Measurements from ENCODE around the gene FILIP1L. TPM values are rescaled to one million over a fixed set of nuclear protein-coding genes. Genes with fewer than 3 reads are reported as not detected.

The FILIP1L gene
- total and polyA plus RNA-seq, 2 of the 4 experiments (the other 2 are of a cell fraction): 11.5 to 19.9 TPM

GRCh38 chr3:100042166-100042981 lies 71.9 kb downstream of the FILIP1L start:
- peak overlapping the region; percentile 86 for H4K5ac ChIP-seq (ENCODE audit: low read depth, low read length)
- H3K9me3 ChIP-seq (ENCODE audit: control insufficient read depth, insufficient read depth, low read length): no peaks in the 10 kb centered on the region
- ATAC-seq (ENCODE audit: low read depth): peak; percentile 30
- H2AFZ ChIP-seq (replicated peaks; ENCODE audit: low read length, poor library complexity): no peak overlapping the region
- peak overlapping the region; percentile 90 for H3K27ac ChIP-seq (ENCODE audit: insufficient read depth, low read length)
- peaks cover 8% of the 10 kb centered on the region for H3K9me1 ChIP-seq (ENCODE audit: insufficient read depth, low read length)
- in situ Hi-C loops (cut with MboI; ENCODE audit: low sequenced_read_pairs): no loop called here
- H3K56ac ChIP-seq (ENCODE audit: extremely low read depth, insufficient read depth, low read length): peak overlapping the region; percentile 87
- H4K8ac ChIP-seq (ENCODE audit: low read depth in 2 of 2, low read length in 2 of 2): peak overlapping the region; percentile 82 to 96
- peak overlapping the region; percentile 98 for H2BK120ac ChIP-seq (ENCODE audit: low read depth, low read length)
- ChIA-PET POLR2A (ENCODE audit: unreplicated experiment) (interaction anchor here (1.0 to 1.6 kb wide), 3 partner anchors 10 to 218 kb away, joined by 3 to 4 read pairs (median 3); partner anchors contain the start of gene TBC1D23), CTCF (interaction anchor here (0.6 to 1.9 kb wide), 4 partner anchors 13 to 356 kb away, joined by 3 to 7 read pairs (median 4); no protein-coding TSS in a partner anchor)
- no peaks in the 10 kb centered on the region for H4K20me1 ChIP-seq (ENCODE audit: insufficient read depth, low read length)
- H2AK9ac ChIP-seq (replicated peaks; ENCODE audit: low read depth, low read length, poor library complexity): peak overlapping the region; percentile 38
- peak overlapping the region; percentile 35; the same call in 1 of the 2 replicates for H3K9ac ChIP-seq (ENCODE audit: low read depth, low read length)
- no peak for TF ChIP-seq MAZ (IDR thresholded peaks at IDR 0.05; ENCODE audit: borderline replicate concordance, low read depth, low read length)
- TF ChIP-seq RCOR1 (IDR thresholded peaks at IDR 0.05; ENCODE audit: insufficient replicate concordance, low read length): no peak
- TF ChIP-seq MXI1 (IDR thresholded peaks at IDR 0.05; ENCODE audit: borderline replicate concordance, low read depth, low read length): no peak
- 0 out of 2 replicates have a peak, but pooled peaks have one; percentile 3 for TF ChIP-seq BHLHE40 (IDR thresholded peaks at IDR 0.05; ENCODE audit: low read depth, low read length)
- 0 out of 2 replicates have a peak, but pooled peaks have one; percentile 25 for TF ChIP-seq POLR2A (IDR thresholded peaks at IDR 0.05; ENCODE audit: low read depth, low read length)
- no peak for TF ChIP-seq CTCF (conservative IDR thresholded peaks at IDR 0.05; ENCODE audit: low read depth, low read length)
- no peak for TF ChIP-seq CHD1 (IDR thresholded peaks at IDR 0.05; ENCODE audit: low read depth, low read length)
- TF ChIP-seq SMC3 (IDR thresholded peaks at IDR 0.05; ENCODE audit: low read depth, low read length): no peak
- TF ChIP-seq CEBPB (IDR thresholded peaks at IDR 0.05; ENCODE audit: low read depth, low read length): peak; percentile 81
- TF ChIP-seq ELK1 (IDR thresholded peaks at IDR 0.05; ENCODE audit: borderline replicate concordance, low read depth, low read length): no peak
- no peak for TF ChIP-seq MAFK (IDR thresholded peaks at IDR 0.05; ENCODE audit: low read depth, low read length)
- peak overlapping the region; percentile 88; the same call in 1 of the 2 replicates for H3K4me2 ChIP-seq (ENCODE audit: low read depth, low read length)
- peaks cover 0 to 4% of the 10 kb centered on the region in 2 experiments; a peak in 3 of 4 replicates for H3K79me1 ChIP-seq (ENCODE audit: low read depth in 1 of 2, low read length in 2 of 2)
- peak overlapping the region; percentile 95 for H2BK15ac ChIP-seq (ENCODE audit: low read depth, low read length)
- dilution Hi-C loops (cut with HindIII; ENCODE audit: low sequenced_read_pairs, unreplicated experiment): no loop called here
- H3K4me3 ChIP-seq (ENCODE audit: insufficient read depth, low read depth, low read length): no peak overlapping the region
- H3K14ac ChIP-seq (replicated peaks; ENCODE audit: low read depth, low read length): peak overlapping the region; percentile 96
- H3K27me3 ChIP-seq (ENCODE audit: control insufficient read depth, insufficient read depth, low read length): no peaks in the 10 kb centered on the region
- peak overlapping the region; percentile 94 for H3K18ac ChIP-seq (ENCODE audit: low read depth, low read length)
- intact Hi-C loops (cut with micrococcal nuclease): loop anchor here (5.0 kb wide), 1 partner anchor 90 kb away; no protein-coding TSS in a partner anchor
- BruUV-seq (replicated peaks): no TSS peak
- H2AK5ac ChIP-seq (ENCODE audit: low read depth, low read length): peak overlapping the region; percentile 83
- peak overlapping the region; percentile 97 for H3K4ac ChIP-seq (ENCODE audit: low read depth, low read length)
- DNase-seq: peak; percentile 93
- H2BK5ac ChIP-seq (ENCODE audit: low read depth, low read length, poor library complexity, severe bottlenecking): peak overlapping the region; percentile 100
- peak overlapping the region; percentile 100 for H2BK20ac ChIP-seq (ENCODE audit: low read depth, low read length)
- 0% methylated on average over 1 of the region's 6 CpGs; no CpG with 5 or more reads in 1 of the 2 experiments for WGBS, 2 experiments (ENCODE audit: extremely low coverage in 2 of 2, insufficient read length in 1 of 2)
- H4K91ac ChIP-seq (ENCODE audit: insufficient read depth, low read depth, low read length): peak overlapping the region; percentile 95
- peaks cover 24% of the 10 kb centered on the region for H3K4me1 ChIP-seq (ENCODE audit: control insufficient read depth, insufficient read depth, low read length)
- H3K23ac ChIP-seq (ENCODE audit: low read depth, low read length): peak overlapping the region; percentile 99
- H3K36me3 ChIP-seq (ENCODE audit: control insufficient read depth, insufficient read depth, low read length): no peaks in the 10 kb centered on the region

All from IMR-90 (cell line).